ENCODE measurements around the gene PEX13.

DNA sequence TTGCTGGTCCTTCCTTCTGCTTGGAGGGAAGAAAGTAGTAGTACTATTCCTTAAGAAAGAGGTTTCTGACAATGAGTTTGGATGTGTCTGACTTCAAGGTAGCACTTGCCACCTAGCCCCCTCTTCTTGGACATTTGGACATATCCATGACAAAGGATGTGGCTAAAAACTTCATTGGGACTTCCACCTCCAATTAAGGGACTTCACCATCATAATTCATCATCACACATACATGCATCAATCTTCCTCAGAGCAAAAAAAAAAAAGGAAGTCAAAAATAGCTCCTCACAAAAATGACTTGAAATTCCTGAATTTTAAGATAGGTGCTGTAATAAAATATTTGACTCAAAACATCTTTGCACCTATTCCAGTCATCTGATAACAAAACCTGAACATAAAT lies 23.4 kb upstream of the PEX13 start:
- TF ChIP-seq, protein P1, sequence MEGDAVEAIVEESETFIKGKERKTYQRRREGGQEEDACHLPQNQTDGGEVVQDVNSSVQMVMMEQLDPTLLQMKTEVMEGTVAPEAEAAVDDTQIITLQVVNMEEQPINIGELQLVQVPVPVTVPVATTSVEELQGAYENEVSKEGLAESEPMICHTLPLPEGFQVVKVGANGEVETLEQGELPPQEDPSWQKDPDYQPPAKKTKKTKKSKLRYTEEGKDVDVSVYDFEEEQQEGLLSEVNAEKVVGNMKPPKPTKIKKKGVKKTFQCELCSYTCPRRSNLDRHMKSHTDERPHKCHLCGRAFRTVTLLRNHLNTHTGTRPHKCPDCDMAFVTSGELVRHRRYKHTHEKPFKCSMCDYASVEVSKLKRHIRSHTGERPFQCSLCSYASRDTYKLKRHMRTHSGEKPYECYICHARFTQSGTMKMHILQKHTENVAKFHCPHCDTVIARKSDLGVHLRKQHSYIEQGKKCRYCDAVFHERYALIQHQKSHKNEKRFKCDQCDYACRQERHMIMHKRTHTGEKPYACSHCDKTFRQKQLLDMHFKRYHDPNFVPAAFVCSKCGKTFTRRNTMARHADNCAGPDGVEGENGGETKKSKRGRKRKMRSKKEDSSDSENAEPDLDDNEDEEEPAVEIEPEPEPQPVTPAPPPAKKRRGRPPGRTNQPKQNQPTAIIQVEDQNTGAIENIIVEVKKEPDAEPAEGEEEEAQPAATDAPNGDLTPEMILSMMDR (IDR thresholded peaks at IDR 0.05): no peak
- TF ChIP-seq POLR2A (IDR thresholded peaks at IDR 0.05): no peak

Data from adrenal gland (tissue), 5 donors.